ENCODE data around the gene MEX3B.

DNA sequence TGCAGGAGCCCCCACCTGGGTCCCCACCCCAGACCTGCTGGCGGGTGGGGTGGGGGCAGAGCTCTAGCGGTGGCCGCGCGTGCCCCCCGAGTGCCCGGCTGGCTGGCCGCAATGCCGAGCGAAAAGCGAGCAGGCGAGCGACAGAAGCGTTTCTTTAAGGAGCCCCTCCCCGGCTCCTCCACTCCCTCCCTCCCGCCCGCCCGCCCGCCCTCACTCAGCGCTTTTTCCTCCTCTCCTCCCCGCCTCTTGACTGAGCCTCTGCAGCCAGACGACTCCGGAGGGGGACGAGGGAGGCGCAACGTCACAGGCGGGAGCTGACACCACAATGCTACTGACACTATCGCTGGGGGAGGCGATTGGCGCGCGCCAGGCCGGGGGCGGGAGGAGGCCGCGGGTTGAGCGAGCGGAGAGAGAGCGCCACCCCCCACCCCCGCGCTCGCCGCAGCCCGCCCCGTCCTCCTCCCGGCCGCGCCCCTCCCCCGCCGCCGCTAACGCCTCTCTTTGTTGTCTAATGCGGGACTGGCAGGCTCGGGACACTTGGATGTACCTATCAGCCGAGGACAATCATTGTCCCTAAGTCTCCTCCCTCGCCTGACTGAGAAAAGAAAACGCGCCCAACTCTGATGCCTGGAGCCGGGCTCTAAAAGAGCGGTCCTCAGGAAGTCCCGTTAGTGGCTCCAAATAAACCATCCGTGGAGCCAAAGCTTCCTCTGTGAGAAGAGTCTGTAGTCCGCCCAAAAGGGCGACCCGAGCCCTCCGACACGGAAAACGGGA lies at the start of gene MEX3B:
- TF ChIP-seq HDGF (IDR thresholded peaks at IDR 0.05; ENCODE audit: borderline replicate concordance) (no peak), ELF4 (IDR thresholded peaks at IDR 0.05) (no peak), FOXM1 (IDR thresholded peaks at IDR 0.05; ENCODE audit: borderline replicate concordance) (no peak; the same call in 1 of the 2 replicates), LEF1 (IDR thresholded peaks at IDR 0.05; ENCODE audit: borderline replicate concordance) (no peak), SP1 (IDR thresholded peaks at IDR 0.05) (no peak), ZNF384 (IDR thresholded peaks at IDR 0.05) (no peak), TARDBP (IDR thresholded peaks at IDR 0.05) (no peak), SUZ12 (IDR thresholded peaks at IDR 0.05) (no peak), ARNT (IDR thresholded peaks at IDR 0.05) (no peak), NFRKB (IDR thresholded peaks at IDR 0.05) (no peak), FOXA1 (IDR thresholded peaks at IDR 0.05) (no peak)
- TF ChIP-seq, protein P1, sequence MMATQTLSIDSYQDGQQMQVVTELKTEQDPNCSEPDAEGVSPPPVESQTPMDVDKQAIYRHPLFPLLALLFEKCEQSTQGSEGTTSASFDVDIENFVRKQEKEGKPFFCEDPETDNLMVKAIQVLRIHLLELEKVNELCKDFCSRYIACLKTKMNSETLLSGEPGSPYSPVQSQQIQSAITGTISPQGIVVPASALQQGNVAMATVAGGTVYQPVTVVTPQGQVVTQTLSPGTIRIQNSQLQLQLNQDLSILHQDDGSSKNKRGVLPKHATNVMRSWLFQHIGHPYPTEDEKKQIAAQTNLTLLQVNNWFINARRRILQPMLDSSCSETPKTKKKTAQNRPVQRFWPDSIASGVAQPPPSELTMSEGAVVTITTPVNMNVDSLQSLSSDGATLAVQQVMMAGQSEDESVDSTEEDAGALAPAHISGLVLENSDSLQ (IDR thresholded peaks at IDR 0.05), result peak; percentile 70

Measured in HEK293T (cell line).